MM.1S (cell line): Measurements from ENCODE around the gene CFAP46.

Source experiments
- DNase-seq: peaks from one replicate; pipeline ENCODE4 v3.0.0-alpha.2; 2015
- H2AFZ ChIP-seq: fragments of 300-600 bp; sonication (generic); 2 replicates; pipeline ENCODE4 v1.6.0; 2016; ENCODE audit warnings: antibody characterized with exemption, low read length
- H3F3A ChIP-seq: fragments of 300-600 bp; sonication (generic); 2 replicates; pipeline ENCODE4 v1.6.1; 2016; ENCODE audit warnings: mild to moderate bottlenecking, antibody characterized with exemption, low read length, moderate library complexity, mixed read lengths; ENCODE audit not compliant: insufficient read depth
- H3K27ac ChIP-seq: fragments of 300-600 bp; sonication (generic); 2 replicates; pipeline ENCODE4 v1.5.1; 2016; ENCODE audit warnings: mild to moderate bottlenecking, low read length
- H3K27me3 ChIP-seq: fragments of 300-600 bp; sonication (generic); replicated peaks from 2 replicates; pipeline ENCODE4 v1.6.0; 2016; ENCODE audit warnings: low read length; ENCODE audit not compliant: insufficient read depth
- H3K36me3 ChIP-seq: fragments of 300-600 bp; sonication (generic); replicated peaks from 2 replicates; pipeline ENCODE4 v1.6.1; 2016; ENCODE audit warnings: mild to moderate bottlenecking, low read length, mixed read lengths; ENCODE audit not compliant: insufficient read depth
- H3K4me1 ChIP-seq: fragments of 300-600 bp; sonication (generic); 2 replicates; pipeline ENCODE4 v1.6.1; 2016; ENCODE audit warnings: low read length, mixed read lengths
- H3K4me2 ChIP-seq: fragments of 300-600 bp; sonication (generic); 2 replicates; pipeline ENCODE4 v1.6.0; 2016; ENCODE audit warnings: low read depth, low read length
- H3K4me3 ChIP-seq: fragments of 300-600 bp; sonication (generic); 2 replicates; pipeline ENCODE4 v1.5.1; 2016; ENCODE audit warnings: low read length, mixed read lengths
- H3K79me2 ChIP-seq: fragments of 300-600 bp; sonication (generic); 2 replicates; pipeline ENCODE4 v1.6.1; 2016; ENCODE audit warnings: mixed run types, low read length, mixed read lengths
- H3K9ac ChIP-seq: fragments of 300-600 bp; sonication (generic); 2 replicates; pipeline ENCODE4 v1.6.1; 2016; ENCODE audit warnings: low read length, mixed read lengths
- H3K9me2 ChIP-seq: fragments of 300-600 bp; sonication (generic); replicated peaks from 2 replicates; pipeline ENCODE4 v1.6.1; 2016; ENCODE audit warnings: mild to moderate bottlenecking, low read length, mixed read lengths; ENCODE audit not compliant: insufficient read depth
- H3K9me3 ChIP-seq: fragments of 300-600 bp; sonication (generic); replicated peaks from 2 replicates; pipeline ENCODE4 v1.6.1; 2016; ENCODE audit warnings: mild to moderate bottlenecking, low read length, mixed read lengths; ENCODE audit not compliant: insufficient read depth
- H4K20me1 ChIP-seq: fragments of 300-600 bp; sonication (generic); 2 replicates; pipeline ENCODE4 v1.6.1; 2016; ENCODE audit warnings: mild to moderate bottlenecking, low read length, moderate library complexity, mixed read lengths; ENCODE audit not compliant: insufficient read depth
- CTCF ChIP-seq: fragments of 300-600 bp; sonication (generic); IDR thresholded peaks from 2 replicates; pipeline ENCODE4 v1.5.1; 2016; ENCODE audit warnings: antibody characterized with exemption, low read length, mixed read lengths
- EZH2 ChIP-seq: fragments of 300-600 bp; sonication (generic); optimal IDR thresholded peaks from 2 replicates; pipeline ENCODE3; 2017; ENCODE audit warnings: low read depth, mild to moderate bottlenecking, antibody characterized with exemption, low read length, mixed read lengths
- EZH2phosphoT487 ChIP-seq: fragments of 300-600 bp; sonication (generic); IDR thresholded peaks from 2 replicates; pipeline ENCODE4 v1.6.1; 2018; ENCODE audit warnings: antibody characterized with exemption, low read length

The CFAP46 gene

DNA sequence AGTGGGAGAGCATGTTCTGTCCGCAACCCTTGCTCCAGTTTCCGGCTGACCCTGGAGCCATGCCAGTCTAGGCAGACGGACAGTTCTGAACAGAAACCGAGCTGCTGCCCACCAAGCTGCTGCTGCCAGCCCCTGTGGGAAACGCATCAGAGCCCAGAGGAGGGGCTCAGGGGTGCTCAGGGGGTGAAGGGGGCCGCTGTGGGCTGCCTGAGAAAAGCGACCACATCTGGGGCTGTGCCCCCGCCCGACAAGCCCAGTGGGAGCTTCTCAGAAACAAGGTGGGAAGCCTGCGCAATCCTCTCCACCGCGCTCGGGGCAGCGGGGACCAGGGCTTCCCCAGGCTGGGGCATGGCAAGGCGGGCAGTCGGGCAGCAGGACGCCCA is 38.8 kb upstream of the CFAP46 start:
- Histone ChIP-seq H3K9ac (no peak overlapping the region), H3K4me1 (no peaks in the 10 kb centered on the region), H4K20me1 (no peaks in the 10 kb centered on the region), H3K79me2 (no peaks in the 10 kb centered on the region), H3K27me3 (peaks cover 56% of the 10 kb centered on the region), H3K36me3 (no peaks in the 10 kb centered on the region), H3K9me2 (no peaks in the 10 kb centered on the region), H2AFZ (no peak overlapping the region), H3K4me2 (no peak overlapping the region), H3F3A (no peaks in the 10 kb centered on the region), H3K27ac (no peak overlapping the region), H3K9me3 (no peaks in the 10 kb centered on the region), H3K4me3 (no peak overlapping the region)
- no peak for TF ChIP-seq CTCF
- no peak for TF ChIP-seq EZH2phosphoT487
- TF ChIP-seq EZH2 = no peak
- DNase-seq = no peak

- Histone ChIP-seq H3K27ac (no peak overlapping the region), H3K9ac (no peak overlapping the region), H3F3A (no peaks in the 10 kb centered on the region), H3K4me3 (no peak overlapping the region), H3K9me3 (no peaks in the 10 kb centered on the region), H2AFZ (no peak overlapping the region), H3K36me3 (no peaks in the 10 kb centered on the region), H3K9me2 (no peaks in the 10 kb centered on the region), H3K27me3 (peaks cover 61% of the 10 kb centered on the region), H4K20me1 (no peaks in the 10 kb centered on the region), H3K4me2 (no peak overlapping the region), H3K4me1 (no peaks in the 10 kb centered on the region), H3K79me2 (no peaks in the 10 kb centered on the region)
- TF ChIP-seq CTCF (no peak), EZH2phosphoT487 (no peak), EZH2 (no peak)
- no peak for DNase-seq
These were observed 38.2 kb upstream of the CFAP46 start for GRCh38 chr10:132980426-132981172.

- no peaks in the 10 kb centered on the region for H3K9me2 ChIP-seq
- no peak for DNase-seq
- H3K4me2 ChIP-seq = no peak overlapping the region
- no peak overlapping the region for H3K9ac ChIP-seq
- no peaks in the 10 kb centered on the region for H3F3A ChIP-seq
- no peak overlapping the region for H3K4me3 ChIP-seq
- no peaks in the 10 kb centered on the region for H4K20me1 ChIP-seq
- peaks cover 66% of the 10 kb centered on the region for H3K27me3 ChIP-seq
- no peaks in the 10 kb centered on the region for H3K36me3 ChIP-seq
- no peaks in the 10 kb centered on the region for H3K9me3 ChIP-seq
- H3K79me2 ChIP-seq = no peaks in the 10 kb centered on the region
- no peaks in the 10 kb centered on the region for H3K4me1 ChIP-seq
- no peak for TF ChIP-seq EZH2
- no peak for TF ChIP-seq EZH2phosphoT487
- TF ChIP-seq CTCF = no peak
- H3K27ac ChIP-seq = no peak overlapping the region
- no peak overlapping the region for H2AFZ ChIP-seq
These were observed 37.4 kb upstream of the CFAP46 start for GRCh38 chr10:132979491-132980425.
